ENCODE results near the gene ARHGAP44.

The ARHGAP44 gene, protein sequence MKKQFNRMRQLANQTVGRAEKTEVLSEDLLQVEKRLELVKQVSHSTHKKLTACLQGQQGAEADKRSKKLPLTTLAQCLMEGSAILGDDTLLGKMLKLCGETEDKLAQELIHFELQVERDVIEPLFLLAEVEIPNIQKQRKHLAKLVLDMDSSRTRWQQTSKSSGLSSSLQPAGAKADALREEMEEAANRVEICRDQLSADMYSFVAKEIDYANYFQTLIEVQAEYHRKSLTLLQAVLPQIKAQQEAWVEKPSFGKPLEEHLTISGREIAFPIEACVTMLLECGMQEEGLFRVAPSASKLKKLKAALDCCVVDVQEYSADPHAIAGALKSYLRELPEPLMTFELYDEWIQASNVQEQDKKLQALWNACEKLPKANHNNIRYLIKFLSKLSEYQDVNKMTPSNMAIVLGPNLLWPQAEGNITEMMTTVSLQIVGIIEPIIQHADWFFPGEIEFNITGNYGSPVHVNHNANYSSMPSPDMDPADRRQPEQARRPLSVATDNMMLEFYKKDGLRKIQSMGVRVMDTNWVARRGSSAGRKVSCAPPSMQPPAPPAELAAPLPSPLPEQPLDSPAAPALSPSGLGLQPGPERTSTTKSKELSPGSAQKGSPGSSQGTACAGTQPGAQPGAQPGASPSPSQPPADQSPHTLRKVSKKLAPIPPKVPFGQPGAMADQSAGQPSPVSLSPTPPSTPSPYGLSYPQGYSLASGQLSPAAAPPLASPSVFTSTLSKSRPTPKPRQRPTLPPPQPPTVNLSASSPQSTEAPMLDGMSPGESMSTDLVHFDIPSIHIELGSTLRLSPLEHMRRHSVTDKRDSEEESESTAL

DNA sequence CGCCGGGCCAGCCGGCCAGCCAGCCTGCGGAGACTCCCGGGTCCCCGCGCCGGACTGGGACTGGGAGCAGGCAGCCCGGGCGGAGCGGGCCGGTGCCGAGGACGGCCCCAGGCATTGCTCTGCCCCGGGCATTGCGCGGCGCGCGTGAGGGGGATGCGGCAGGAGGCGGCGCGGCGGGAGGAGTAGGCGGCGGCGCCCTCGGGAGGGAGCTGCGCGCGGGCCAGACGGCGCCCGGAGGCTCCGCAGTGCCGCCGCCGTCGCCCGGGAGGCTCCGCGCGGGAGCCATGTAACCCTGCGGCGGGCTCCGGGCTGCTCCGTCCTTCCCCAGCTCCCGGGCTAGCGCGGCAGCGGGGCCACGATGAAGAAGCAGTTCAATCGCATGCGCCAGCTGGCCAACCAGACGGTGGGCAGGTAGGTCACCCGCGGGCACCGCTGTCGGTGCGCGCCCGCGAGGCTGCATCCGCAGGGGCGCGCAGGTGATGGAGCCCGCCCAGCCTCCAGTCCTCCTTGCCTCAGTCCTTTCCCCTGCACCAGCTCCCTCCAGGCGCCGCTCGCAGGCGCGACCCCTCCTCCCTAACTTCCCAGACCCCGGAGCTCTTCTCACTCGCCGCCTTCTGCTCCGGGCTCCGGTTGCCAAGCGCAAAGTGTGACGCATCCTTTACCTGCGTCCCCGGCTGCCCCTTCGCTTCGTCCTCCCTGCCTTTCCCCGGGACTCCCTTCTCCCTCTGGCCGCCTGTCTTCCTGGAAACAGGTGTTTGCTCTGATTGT lies at the start of gene ARHGAP44:
TSS of gene ARHGAP44 (plus strand) at position 18 of the 768 bp plus-strand sequence. CDS start at position 359, 341 bp downstream.
- no peak for DNase-seq

DNA sequence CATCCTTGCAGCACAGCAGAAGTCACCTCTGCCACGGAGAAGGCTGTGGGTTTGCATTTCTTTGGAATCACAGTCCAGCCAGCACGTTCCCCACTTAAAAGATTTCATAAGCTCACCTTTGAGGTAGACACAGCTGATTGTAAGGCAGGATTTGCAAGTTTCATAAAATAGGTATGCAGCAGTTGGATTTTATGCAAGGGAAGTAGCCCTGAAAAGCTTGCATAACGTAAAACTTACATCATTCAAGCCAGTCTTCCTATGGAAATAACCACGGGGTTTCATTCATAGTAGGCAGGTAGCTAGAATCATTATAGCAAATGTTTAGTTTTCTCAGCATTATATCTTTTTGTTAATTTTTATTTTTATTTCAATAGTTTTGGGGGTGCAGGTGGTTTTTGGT lies 49.8 kb upstream of the ARHGAP44 start:
- no peak for DNase-seq

DNA sequence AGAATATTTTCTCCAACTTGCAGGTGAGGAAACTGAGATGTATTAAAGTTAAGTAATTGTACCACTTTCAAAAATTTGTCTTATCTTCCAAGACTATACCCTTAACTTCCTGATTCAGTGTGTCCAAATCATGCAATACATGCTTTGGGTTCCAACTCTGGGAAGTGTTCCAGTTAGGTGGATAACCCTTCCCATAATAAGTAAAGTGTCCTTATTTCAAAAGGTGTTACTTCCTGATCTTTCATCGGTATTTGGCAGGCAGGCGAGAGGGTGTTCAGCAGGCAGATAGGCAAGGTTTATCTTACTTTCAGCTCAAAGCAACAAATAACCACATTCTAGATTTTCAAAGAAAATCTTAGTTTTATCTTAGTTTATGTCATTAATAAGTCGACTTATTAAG lies 46.3 kb upstream of the ARHGAP44 start:
- DNase-seq: no peak

DNA sequence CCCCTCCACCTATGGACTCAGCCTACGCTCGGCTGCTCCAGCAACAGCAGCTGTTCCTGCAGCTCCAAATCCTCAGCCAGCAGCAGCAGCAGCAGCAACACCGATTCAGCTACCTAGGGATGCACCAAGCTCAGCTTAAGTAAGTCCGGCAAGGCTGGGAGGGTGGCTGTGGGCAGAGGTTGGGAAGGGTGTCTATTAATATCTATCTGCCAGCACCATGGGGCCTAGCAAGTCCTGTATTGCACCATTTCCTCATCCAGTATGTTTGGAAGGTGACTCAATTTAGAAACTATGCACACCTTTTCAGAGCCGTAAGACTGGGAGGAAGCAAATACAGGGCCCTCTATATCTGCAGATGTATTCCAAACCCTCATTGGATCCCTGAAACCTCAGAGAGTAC lies 45.0 kb upstream of the ARHGAP44 start:
- DNase-seq: no peak

DNA sequence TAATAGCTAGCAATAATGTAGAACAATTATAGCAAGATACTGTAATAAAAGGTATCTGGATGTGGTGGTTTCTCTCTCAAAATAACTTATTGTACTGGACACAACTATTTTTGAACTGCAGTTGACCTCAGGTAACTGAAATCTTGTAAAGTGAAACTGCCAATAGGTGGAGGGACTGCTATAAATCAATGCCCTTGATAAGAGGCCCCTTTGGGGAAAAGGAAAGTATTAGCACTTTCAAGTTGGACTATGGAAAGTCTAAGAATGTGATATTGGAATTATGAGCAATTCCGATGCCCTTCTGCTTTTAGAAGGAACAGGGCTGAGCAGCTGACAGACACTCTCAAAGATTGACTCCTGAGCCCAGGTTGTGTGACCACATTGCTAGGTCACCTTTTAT lies 44.5 kb upstream of the ARHGAP44 start:
- no peak for DNase-seq

DNA sequence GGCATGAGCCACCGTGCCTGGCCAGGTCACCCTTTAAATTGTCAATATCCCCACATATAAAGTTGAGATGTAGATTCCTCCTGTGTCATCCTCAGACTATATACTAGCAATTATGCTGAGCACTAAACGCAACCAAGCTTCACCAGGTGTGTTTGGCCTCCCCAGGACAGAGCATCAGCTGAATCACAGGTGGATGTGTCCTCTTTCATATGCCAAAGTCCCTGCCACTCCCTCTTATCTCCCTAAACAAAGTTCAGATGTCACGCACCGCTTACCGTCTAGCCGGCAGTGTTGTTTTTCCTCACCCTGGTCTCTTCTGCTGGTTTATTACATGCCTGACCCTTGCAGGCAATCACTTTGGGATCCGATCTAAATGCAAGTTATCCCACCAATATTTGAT lies 43.8 kb upstream of the ARHGAP44 start:
- DNase-seq: no peak

DNA sequence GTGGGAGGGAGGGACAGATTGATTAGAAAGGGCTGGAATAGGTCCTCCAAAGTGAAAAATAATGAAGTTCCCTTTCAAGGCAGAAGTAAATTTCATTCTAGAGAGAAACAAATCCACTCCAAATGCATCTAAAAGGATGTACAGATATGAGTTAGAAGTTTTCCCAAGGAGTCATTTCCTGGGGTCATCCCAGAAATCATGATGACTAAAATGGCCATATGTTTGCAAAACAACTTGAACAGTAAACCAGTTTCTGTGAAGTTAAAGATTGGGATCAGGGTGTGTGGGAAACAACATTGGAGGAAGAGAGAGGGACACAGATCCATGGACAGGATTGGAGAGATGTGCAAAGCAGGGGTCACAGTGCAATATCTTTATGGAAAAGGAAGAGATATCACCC lies 32.5 kb upstream of the ARHGAP44 start:
- DNase-seq: no peak

DNA sequence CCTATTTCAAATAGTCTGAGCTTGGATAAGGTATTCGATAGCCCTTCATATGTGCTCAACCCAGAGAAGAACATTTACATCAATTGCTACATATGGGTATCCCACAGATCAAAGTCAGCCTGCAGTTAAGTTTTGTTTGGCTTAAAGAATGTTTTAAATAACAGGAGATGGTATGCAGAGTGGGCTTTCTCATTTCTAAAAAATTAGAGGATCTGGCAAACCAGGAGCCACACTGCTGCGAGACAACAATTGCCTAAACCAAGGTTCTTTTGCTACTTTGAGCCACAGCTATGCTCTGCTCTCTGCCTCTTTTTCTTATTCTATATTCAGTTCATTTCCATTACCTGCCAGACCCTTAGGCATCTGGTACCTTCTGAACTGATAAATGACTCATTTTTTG lies 30.2 kb upstream of the ARHGAP44 start:
- no peak for DNase-seq

DNA sequence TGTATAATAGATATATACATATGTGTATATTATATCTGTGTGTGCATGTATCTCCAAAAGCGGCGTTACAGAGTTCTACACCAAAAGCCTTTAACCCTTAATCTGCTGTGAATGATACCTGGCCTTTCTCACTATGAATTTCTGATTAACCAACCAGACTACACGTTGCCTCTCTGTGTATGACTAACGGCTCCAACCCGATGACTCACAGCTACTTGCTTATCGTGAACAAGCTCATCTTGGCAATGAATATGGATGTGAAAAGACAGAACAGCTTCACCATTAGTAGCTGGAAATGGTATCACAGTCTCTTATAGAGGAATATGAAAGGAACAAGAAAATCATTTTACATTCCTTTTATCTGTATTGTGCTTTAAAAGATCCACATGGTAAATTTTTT lies 23.8 kb upstream of the ARHGAP44 start:
- DNase-seq: no peak

DNA sequence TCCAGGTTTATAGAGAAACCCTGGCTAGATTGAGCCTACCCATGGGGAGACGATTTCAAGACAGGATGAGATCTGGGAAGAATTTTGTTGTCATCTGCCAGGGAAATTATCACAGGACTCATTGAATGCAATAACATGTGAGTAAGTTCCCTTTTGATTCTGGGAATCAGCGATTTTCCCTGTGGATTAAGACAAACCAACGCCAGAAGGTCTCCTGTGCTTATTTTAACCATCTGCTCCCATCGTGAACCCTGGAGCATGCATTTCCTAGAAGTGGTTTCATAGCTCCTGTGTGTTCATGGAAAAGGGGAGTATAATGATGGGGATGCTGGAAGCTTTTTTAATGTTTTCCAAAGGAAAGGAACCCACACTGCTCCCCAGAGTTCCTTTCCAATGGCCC lies 21.0 kb upstream of the ARHGAP44 start:
- DNase-seq: no peak

DNA sequence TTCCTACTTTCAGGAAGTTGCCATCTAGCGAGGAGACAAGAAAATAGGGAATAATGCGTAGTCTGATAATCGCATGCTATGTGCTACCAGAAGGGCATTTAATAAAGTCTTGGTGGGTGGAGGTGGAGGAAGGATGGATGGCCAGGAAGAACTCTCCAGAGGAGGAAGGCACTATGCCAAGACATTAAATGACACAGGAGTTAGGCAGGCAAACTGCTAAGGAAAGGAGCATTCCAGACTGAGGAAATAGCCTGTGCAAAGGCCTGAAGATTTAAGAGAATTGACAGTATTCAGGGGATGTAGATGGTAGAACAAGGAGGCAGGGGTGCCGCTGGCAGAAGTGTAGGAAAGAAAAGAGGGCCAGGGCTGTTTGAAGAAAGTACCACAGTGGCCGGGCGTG lies 19.3 kb upstream of the ARHGAP44 start:
- DNase-seq: no peak

DNA sequence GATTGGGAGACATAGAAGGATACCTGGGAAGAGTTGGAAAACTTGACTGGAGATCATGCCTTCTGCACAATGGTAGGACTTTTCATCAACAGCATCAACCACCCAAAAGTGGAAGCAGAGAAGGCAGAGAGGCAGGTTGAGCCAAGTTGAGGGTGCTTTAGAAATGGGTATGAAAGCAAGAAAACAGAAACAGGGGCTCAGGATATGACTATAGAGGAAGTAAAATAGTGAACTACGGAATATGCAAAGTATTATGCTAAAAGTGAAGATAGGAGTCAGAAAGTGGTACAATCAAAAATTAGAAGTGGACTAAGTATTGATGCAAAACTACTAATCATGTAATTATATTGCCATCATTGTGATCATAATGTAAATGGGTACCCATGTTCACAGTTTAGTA lies 16.1 kb upstream of the ARHGAP44 start:
- no peak for DNase-seq

DNA sequence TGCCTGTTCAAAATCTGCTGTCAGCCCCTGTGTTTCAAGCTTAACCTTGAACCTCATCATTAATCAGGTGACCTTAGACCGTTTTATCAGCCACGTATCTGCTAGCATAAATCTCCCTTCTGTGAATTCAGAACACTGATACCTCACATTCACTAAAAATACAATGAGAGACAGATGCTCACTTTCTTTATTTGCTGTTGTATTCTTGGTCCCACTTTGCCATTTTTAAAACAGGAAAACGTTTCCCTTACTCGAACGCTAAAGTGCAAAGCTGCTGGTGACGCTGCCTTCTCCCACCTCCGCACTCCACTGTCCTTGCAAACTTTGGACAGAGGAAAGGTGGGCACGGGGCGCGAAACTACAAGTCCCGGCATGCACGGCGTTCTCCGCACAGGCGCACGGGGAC lies 220 bp upstream of the ARHGAP44 start:
- DNase-seq: peak; percentile 22

DNA sequence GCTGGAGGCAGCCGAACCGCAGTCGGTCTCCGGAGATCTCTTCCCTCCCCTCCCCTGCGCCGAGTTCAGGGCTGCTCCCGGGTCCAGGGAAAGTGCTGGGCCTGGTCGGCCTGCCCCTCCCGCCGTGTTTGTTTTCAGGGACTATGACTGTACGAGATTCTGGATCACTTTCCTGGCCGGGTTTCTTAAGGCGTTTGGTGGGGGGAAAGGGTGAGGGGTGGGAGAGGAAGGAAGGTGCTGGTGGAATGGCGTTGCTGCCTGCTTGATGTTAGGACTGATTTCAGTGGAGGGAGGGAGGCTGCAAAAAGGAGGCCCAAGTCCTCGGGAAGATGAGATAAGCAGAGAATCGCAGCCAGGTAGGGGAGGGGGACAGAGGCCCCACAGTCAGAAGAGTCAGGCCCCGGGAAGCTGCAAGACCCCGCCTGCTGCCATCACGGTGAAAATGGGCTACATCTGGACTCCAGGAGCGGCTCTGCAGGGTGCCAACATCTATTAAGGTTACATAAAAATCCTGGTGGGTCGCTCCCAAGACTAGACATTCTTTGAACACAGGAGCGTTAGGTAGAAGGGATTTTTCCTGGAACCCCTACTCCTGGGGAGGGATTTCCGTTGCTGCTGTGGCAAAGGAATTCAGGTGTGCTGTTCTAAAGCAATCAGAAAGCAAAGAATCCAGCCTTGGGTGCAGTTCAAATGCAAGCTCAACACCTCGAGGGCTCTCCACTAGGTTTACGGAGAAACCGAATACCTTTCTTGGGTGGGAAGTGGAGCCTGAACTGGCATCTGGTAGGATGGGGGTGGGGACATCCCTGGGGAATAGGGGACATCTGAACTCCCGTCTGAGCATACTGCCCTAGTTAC lies 1.2 kb downstream of the ARHGAP44 start:
- DNase-seq: no peak

DNA sequence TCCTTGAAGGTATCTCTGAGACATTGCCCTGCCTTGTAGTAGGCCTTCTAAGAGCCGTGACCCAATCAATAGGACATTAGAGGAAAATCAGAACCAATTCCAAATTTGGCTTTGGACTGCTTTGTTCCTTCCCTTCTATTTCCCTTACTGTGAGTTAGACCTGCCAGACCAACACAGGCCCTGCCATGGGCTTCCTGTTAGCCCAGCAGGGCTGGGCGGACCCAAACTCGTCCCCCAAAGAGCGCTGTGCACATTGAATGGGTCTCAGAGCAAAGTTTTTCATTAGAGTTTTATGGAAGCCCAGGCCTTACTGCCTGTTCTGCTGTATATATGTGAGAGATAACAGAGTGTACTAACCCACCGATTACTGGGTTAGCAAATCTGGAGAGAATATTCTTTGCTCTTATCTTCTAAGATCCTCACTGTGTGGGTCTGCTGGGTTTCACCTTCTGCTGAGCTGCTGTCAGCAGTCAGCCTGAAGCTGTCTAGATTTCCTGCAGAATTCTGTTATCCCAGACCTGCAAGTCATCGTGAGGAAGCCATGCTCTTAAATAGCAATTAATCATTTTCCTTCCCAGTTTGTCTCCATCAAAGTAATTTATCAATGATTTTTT lies 5.7 kb downstream of the ARHGAP44 start:
- DNase-seq: no peak

DNA sequence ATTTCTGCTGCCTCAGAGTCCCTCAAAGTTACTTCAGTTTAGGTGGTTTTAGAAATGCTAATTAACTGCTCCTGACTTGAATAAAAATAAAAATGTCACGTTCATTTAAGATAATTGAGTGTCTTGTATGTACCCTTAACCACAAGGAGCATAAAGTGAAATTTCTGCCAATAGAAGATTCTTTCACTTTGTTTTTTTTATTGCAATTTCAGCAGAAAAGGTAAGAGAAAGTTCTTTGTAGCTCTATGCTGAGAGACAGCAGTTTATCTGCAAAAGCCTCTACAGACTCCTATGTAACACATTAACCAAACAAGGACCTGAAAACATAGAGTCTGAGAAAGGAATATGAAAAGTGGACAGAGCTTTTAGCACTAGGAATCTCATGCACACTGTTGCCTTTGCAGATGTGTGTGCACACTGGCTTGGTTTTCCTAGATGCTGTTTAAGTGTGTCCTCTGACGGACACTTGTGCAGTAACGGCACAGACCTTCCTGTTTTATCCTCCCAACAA lies 11.6 kb downstream of the ARHGAP44 start:
- DNase-seq: no peak

DNA sequence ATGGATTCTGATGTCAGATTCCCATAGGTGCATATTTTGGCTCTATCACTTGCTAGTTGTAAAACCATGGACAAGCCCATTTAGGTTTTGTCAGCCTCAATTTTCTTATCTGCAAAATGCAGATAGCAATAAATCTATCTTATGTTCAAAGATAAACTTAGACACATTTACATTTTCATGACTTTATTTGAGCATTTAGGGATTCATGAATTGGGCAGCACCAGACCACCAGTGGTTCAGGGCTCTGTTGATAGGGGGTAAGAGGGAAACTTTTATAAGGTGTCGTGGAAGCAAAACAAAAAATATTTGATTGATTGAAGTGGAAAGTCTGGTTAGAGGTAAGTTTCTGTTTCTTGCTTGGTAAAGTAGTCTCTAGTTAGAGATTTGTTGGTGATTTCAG lies 17.3 kb downstream of the ARHGAP44 start:
- no peak for DNase-seq

DNA sequence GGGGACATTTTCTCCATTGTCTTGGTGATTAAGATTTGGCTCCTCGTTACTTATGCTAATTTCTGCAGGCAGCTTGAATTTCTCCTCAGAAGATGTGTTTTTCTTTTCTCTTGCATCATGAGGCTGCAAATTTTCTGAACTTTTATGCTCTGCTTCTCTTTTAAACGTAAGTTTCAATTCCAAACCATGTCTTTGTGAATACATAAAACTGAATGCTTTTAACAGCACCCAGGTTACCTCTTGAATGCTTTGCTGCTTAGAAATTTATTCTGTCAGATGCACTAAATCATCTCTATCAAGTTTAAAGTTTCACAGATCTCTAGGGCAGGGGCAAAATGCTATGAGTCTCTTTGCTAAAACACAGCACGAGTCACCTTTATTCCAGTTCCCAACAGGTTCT lies 19.4 kb downstream of the ARHGAP44 start:
- no peak for DNase-seq

DNA sequence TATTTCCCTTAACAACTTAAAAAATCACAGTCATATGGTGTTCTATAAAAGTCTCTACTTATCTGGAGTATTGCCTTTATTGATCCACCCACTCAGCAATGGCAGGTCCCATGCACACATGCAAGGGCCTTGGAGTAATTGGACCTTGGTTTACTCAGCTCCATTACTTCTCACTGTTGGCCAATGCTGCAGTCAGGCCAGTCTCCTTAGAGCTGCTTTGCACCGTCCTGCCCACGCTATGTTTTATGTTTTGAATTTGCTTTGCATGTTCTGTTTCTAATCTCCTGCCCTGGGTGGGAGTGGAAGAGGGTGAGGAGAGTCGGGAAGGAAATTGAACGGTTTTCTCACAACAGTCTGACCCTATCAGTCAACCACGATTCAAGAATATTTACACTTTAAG lies 23.6 kb downstream of the ARHGAP44 start:
- DNase-seq: no peak

DNA sequence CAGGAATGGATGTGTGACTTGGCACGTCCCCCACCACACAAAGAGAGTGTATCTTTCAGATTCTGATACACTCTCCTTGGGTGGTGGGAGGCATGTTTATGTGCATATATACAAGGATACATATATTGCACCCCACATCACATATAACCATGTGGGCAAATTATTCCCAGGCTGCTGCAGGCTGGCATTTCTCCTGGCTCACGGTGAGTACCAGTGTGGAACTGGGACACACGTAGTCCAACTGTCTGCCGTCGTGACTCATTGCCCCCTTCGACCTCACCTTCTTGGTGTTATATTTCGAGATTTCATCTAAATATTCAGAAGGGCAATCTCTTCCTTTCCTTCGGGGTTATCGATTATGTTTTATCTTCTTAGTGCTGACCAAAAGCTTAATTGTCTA lies 24.4 kb downstream of the ARHGAP44 start:
- DNase-seq: no peak

DNA sequence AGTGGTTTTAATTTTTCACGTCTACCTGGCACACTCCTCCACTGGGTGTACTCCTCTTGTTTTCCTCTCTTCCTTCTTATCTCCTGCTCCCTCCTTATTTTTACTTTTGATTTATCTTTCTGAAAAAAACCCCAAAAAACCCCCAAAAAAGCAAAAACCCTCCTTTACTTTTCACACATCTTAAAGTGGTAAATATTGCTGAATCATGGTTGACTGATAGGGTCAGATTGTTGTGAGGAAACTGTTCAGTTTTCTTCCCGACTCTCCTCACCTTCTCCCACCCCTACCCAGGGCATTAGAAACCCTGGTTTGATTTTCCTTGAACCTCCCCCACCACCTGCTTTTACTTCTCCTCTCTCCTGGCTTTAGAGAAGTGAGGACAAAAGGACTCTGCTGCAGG lies 25.4 kb downstream of the ARHGAP44 start:
- DNase-seq: no peak

DNA sequence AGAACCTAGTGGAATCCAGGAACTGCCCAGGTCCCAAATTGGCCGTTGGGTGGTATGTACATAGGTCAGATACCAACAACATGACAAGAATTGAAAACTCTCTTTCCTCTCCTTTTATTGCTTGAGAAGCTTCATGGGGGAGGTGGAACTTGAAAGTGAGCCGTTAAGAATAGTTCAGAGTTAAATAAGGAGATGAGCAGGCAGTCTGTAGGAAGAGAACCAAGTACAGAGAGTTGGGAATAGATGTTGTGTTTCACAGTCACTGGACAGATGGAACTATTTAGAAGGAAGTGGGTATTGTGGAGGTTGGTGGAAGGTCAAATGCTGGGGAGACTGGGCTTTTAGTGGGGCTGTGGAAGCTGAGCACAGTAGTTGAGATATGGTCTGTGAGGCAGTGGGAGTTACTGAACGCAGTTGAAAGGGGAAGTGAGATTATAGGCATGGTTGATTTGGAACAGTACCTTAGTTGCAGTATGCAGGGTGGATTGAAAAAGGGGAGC lies 26.4 kb downstream of the ARHGAP44 start:
- no peak for DNase-seq
